Ascending aorta (tissue), 2 donors: ENCODE data around the gene HOXC11. TPM values are rescaled to one million over a fixed set of nuclear protein-coding genes. Genes with fewer than 3 reads are reported as not detected.
A peak's percentile ranks its signal among the peaks of the same experiment; 100 is the strongest.

Source experiments
- DNase-seq, 2 donors: peaks; one replicate each; pipeline ENCODE4 v3.0.0-alpha.2; 2019; ENCODE audit warnings: low spot score in 2 of 2
- H3K27ac ChIP-seq, 2 donors: fragments of 200-600 bp; sonication (generic); one replicate each; pipeline ENCODE4 v1.5.1; 2016 to 2017; ENCODE audit warnings: mild to moderate bottlenecking in 1 of 2
- H3K27me3 ChIP-seq: fragments of 200-600 bp; sonication (generic); one replicate; pipeline ENCODE4 v1.5.1; 2017
- H3K36me3 ChIP-seq, 2 donors: fragments of 200-600 bp; sonication (generic); one replicate each; pipeline ENCODE4 v1.5.1; 2016
- H3K4me1 ChIP-seq, 2 donors: fragments of 200-600 bp; sonication (generic); one replicate each; pipeline ENCODE4 v1.5.1; 2016 to 2017; ENCODE audit warnings: mild to moderate bottlenecking in 1 of 2
- H3K4me3 ChIP-seq, 2 donors: fragments of 200-600 bp; sonication (generic); one replicate each; pipeline ENCODE4 v1.5.1; 2016 to 2017; ENCODE audit warnings: mild to moderate bottlenecking in 1 of 2
- H3K9me3 ChIP-seq, 2 donors: fragments of 200-600 bp; sonication (generic); one replicate each; pipeline ENCODE4 v1.5.1; 2016
- CTCF ChIP-seq, 3 experiments: fragments of 200-600 bp in 2 of 3; fragments of 450-650 bp in 1 of 3; sonication (generic) in 2 of 3; IDR thresholded peaks; one replicate each; pipeline ENCODE4 v1.5.1; 2016 to 2019; ENCODE audit warnings: antibody characterized with exemption in 3 of 3, mild to moderate bottlenecking in 1 of 3, moderate library complexity in 1 of 3
- intact Hi-C: fragments of 100-400 bp; cut with DNase I; formaldehyde crosslinking; loops from one replicate; pipeline ENCODE4 v1.15.1; 2023
- total RNA-seq: library from RNA; depleted of rRNA; stranded (reverse); fragments of >200 nt; gene quantifications from one replicate; pipeline ENCODE4 v1.1.0, GENCODE V29; 2016

The HOXC11 gene
- total RNA-seq, 1 donor from 2014 or later, result 0.32 TPM

DNA sequence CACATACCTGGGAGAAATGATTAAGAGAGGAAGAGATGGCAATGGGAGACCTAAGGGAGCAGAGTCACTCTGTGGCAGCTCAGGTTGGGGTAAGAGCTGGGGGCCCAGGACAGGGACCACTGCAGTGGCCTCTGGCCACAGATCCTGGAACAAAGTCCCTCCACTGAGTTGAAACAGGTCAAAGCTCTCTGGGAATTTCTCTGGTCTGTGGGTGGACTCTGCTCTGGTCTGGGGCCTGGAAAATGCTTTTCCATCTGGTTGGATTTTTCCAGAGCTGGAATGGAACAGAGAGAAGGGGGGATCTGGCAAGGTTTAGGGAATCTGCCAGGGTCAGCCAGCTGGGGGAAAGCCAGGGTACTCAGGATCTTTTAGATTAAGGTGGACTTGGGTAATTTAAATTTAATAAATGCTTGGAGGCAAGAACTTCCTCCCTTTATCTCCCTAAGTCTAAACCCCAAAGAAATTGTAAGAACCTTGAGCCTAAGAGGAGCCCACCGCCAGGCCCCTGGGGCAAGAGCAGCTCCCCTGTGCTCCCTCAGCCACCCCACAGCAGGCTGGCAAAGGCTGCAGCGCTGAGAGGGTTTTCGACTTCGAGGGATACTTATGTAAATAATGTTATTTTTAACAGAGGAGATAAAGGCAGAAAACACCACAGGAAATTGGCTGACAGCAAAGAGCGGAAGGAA is 15.8 kb downstream of the HOXC11 start:
- Histone ChIP-seq H3K4me1 (peaks cover 6 to 13% of the 10 kb centered on the region in 2 donors), H3K36me3 (no peaks in the 10 kb centered on the region), H3K27me3 (peaks cover 63% of the 10 kb centered on the region), H3K4me3 (no peak overlapping the region), H3K9me3 (no peaks in the 10 kb centered on the region), H3K27ac (no peak overlapping the region)
- TF ChIP-seq CTCF (IDR thresholded peaks at IDR 0.05), result no peak
- no peak for DNase-seq
- intact Hi-C loops, result no loop called here

DNA sequence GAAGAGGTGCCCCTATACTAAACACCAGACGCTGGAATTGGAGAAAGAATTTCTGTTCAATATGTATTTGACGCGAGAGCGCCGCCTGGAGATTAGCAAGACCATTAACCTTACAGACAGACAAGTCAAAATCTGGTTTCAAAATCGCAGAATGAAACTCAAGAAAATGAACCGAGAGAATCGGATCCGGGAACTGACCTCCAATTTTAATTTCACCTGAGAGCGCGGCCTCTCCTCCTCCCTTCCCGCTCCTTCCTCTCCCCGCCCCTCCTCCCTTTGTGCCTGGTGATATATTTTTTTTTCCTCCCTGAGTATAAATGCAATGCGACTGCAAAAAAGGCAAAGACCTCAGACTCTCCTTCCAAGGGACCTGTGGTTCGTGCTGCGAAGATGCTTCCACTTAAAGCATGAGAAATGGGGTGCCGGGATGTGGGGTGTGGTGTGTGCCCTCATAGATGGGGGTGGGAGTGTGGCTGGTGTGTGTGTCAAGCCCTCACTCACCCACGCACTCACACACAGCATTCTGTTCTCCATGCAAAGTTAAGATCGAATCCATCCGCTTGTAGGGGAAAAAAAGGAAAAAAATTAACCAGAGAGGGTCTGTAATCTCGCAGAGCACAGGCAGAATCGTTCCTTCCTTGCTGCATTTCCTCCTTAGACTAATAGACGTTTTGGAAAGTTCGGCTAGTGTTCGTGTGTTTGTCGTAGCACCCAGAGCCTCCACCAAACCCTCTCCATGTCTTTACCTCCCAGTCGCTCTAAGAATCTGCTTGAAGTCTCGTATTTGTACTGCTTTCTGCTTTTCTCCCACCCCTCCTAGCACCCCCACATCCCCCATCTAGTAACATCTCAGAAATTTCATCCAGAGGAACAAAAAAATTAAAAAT is 16.5 kb downstream of the HOXC11 start:
- H3K4me3 ChIP-seq, result no peak overlapping the region
- no peaks in the 10 kb centered on the region for H3K9me3 ChIP-seq
- peaks cover 11 to 19% of the 10 kb centered on the region in 2 donors for H3K4me1 ChIP-seq
- H3K36me3 ChIP-seq, result no peaks in the 10 kb centered on the region
- peaks cover 64% of the 10 kb centered on the region for H3K27me3 ChIP-seq
- intact Hi-C loops, result no loop called here
- peak in 2 of 3 experiments; percentile 6 to 28 for TF ChIP-seq CTCF (IDR thresholded peaks at IDR 0.05)
- no peak overlapping the region for H3K27ac ChIP-seq
- no peak for DNase-seq

GRCh38 chr12:53990311-53991076 is 17.6 kb downstream of the HOXC11 start:
- Histone ChIP-seq H3K9me3 (no peaks in the 10 kb centered on the region), H3K4me1 (peaks cover 17 to 23% of the 10 kb centered on the region in 2 donors), H3K27me3 (peaks cover 66% of the 10 kb centered on the region), H3K27ac (no peak overlapping the region), H3K36me3 (no peaks in the 10 kb centered on the region), H3K4me3 (no peak overlapping the region)
- intact Hi-C loops, result no loop called here
- no peak for DNase-seq
- TF ChIP-seq CTCF (IDR thresholded peaks at IDR 0.05), result no peak

DNA sequence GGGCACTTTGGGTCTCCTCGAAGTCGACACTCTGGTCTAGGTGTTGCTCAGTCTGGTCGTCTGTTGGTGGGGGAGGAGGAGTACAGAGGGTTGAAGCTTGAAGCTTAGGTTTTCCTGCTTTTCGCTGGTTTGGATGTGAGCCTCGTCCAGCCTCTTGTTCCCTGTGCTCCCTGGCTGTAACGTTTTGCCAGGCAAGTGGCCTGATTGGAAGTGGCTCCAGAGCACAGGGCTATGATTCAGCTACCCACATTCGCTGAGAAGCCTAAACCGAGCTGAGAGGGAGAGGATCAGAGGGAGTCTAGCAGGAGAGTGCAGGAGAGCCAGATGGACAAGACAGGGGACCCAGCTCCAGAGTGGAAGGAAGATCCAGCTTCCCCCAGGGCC is 18.1 kb downstream of the HOXC11 start:
- Histone ChIP-seq H3K36me3 (no peaks in the 10 kb centered on the region), H3K27ac (no peak overlapping the region), H3K27me3 (peaks cover 62% of the 10 kb centered on the region), H3K4me3 (no peak overlapping the region), H3K9me3 (no peaks in the 10 kb centered on the region), H3K4me1 (peaks cover 14 to 17% of the 10 kb centered on the region in 2 donors)
- TF ChIP-seq CTCF (IDR thresholded peaks at IDR 0.05), result no peak
- DNase-seq, result no peak
- intact Hi-C loops, result no loop called here

DNA sequence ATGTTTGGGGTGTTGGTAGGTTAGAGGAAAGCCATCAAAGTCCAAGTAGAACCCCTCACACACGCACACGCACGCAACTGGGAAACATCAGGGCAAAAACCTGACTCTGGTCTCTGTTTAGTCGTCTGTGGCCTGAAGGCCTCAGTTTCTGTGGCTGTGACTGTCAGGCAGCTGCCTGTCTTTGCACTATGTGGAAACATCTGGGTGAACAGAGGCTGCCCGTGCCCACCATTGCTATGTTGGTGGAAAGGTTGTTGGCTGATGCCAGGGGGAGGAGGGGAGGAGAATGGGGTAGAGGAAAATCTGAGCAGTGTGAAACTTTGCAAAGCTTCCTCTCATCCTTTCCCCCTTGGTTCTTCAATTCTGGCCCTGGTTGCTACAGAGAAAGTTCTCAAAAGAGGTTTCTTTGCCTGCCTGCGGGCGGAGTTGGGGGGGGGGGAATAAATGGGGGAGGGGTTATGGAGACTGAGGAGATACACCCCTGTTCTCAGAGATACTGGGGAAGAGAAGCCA is 19.5 kb downstream of the HOXC11 start:
- H3K4me3 ChIP-seq, result no peak overlapping the region
- DNase-seq, result no peak
- H3K27ac ChIP-seq, result no peak overlapping the region
- H3K36me3 ChIP-seq, result no peaks in the 10 kb centered on the region
- H3K27me3 ChIP-seq, result peaks cover 49% of the 10 kb centered on the region
- intact Hi-C loops, result no loop called here
- H3K4me1 ChIP-seq, result peaks cover 11 to 14% of the 10 kb centered on the region in 2 donors
- no peaks in the 10 kb centered on the region for H3K9me3 ChIP-seq
- no peak for TF ChIP-seq CTCF (IDR thresholded peaks at IDR 0.05)
